ENCODE data around the gene MECR.

GRCh38 chr1:29245876-29246275, 15.1 kb upstream of the MECR start:
- TF ChIP-seq JUNB (IDR thresholded peaks at IDR 0.05): no peak
- TF ChIP-seq NBN (IDR thresholded peaks at IDR 0.05): no peak
- TF ChIP-seq ASH2L (IDR thresholded peaks at IDR 0.05; ENCODE audit: borderline replicate concordance, low read depth): no peak
- TF ChIP-seq ZBTB11 (CRISPR knock-in tag; IDR thresholded peaks at IDR 0.05): no peak
- no peak for TF ChIP-seq TAF1 (IDR thresholded peaks at IDR 0.05; ENCODE audit: borderline replicate concordance, low read depth, low read length)
- no peak for TF ChIP-seq RBBP5 (conservative IDR thresholded peaks at IDR 0.05)
- TF ChIP-seq POLR2AphosphoS5 (IDR thresholded peaks at IDR 0.05; ENCODE audit: low read length): no peak
- TF ChIP-seq ZBTB33 (IDR thresholded peaks at IDR 0.05): no peak
- TF ChIP-seq USF1 (IDR thresholded peaks at IDR 0.05; ENCODE audit: borderline replicate concordance, extremely low read length, insufficient read depth, low read depth, low read length): no peak
- no peak for TF ChIP-seq ZNF274 (IDR thresholded peaks at IDR 0.05; ENCODE audit: insufficient read depth, insufficient read length)
- TF ChIP-seq MAX (IDR thresholded peaks at IDR 0.05; ENCODE audit: low read depth, low read length): no peak
- peak; percentile 31 to 48 (median 44); a peak in 3 of 6 replicates for TF ChIP-seq CTCF (IDR thresholded peaks at IDR 0.05 in 2 of 3, conservative IDR thresholded peaks at IDR 0.05 in 1 of 3; ENCODE audit: control insufficient read depth in 2 of 3, extremely low read depth in 1 of 3, insufficient read depth in 1 of 3, low read depth in 3 of 3, low read length in 3 of 3)
- TF ChIP-seq YY1 (IDR thresholded peaks at IDR 0.05; ENCODE audit: low read depth, low read length): no peak
- no peak for TF ChIP-seq SREBF2 (IDR thresholded peaks at IDR 0.05; ENCODE audit: low read length)
